AG04450 (cell line): ENCODE measurements around the gene MGAT1. TPM values are rescaled to one million over a fixed set of nuclear protein-coding genes. Genes with fewer than 3 reads are reported as not detected.
"Not testable (repeated sequence)": the region's sequence is repeated elsewhere in the genome, so short reads cannot be mapped to it uniquely, and the experiment has no call there.

ENCODE experiments used
- CTCF ChIA-PET: fragments of 300-600, 350-600 bp; formaldehyde crosslinking; extraction: SDS; loops from one replicate; lab custom pipeline; 2022; ENCODE audit warnings: antibody characterized with exemption, inconsistent platforms; lab: Charles Lee
- POLR2A ChIA-PET: fragments of 350-600 bp; formaldehyde crosslinking; extraction: SDS; loops from one replicate; lab custom pipeline; 2021; ENCODE audit warnings: antibody characterized with exemption, inconsistent platforms; lab: Yijun Ruan, JAX
- DNase-seq: peaks from one replicate; pipeline ENCODE4 v3.0.0-alpha.2; 2011; ENCODE audit warnings: low read depth, low spot score
- H3K27ac ChIP-seq: one replicate; pipeline ENCODE4 v1.5.1; 2012; ENCODE audit warnings: low read depth, low read length, control low read depth
- H3K27me3 ChIP-seq: one replicate; pipeline ENCODE4 v1.6.0; 2012; ENCODE audit warnings: low read length; ENCODE audit not compliant: control insufficient read depth, insufficient read depth
- H3K4me3 ChIP-seq: 2 replicates; pipeline ENCODE4 v1.5.1; 2011; ENCODE audit warnings: mild to moderate bottlenecking, low read depth, low read length, control low read depth
- H3K9me3 ChIP-seq: 2 replicates; pipeline ENCODE4 v1.5.1; 2012; ENCODE audit warnings: low read length; ENCODE audit not compliant: control insufficient read depth, insufficient read depth
- CTCF ChIP-seq: IDR thresholded peaks from 2 replicates; pipeline ENCODE4 v1.5.1; 2011; ENCODE audit warnings: low read depth, low read length, control low read depth, inconsistent platforms
- polyA plus RNA-seq: library from polyadenylated mRNA; depleted of rRNA; stranded (reverse); fragments of >200 nt; gene quantifications from 2 replicates; pipeline ENCODE4 v1.2.3, GENCODE V29; 2011

Gene MGAT1
- polyA plus RNA-seq, 1 experiment = 96.2 TPM

GRCh38 chr5:180783340-180784052 is 19.1 kb downstream of the MGAT1 start:
- Histone ChIP-seq H3K27ac (no peak overlapping the region), H3K9me3 (no peaks in the 10 kb centered on the region), H3K27me3 (no peaks in the 10 kb centered on the region), H3K4me3 (no peak overlapping the region)
- POLR2A ChIA-PET = interaction anchor here (0.7 kb wide), 1 partner anchor 27 kb away, joined by 3 read pairs; no protein-coding TSS in a partner anchor
- DNase-seq = no peak
- no peak for TF ChIP-seq CTCF
- CTCF ChIA-PET = interaction anchor here (0.6 to 3.2 kb wide), 5 partner anchors 11 to 85 kb away, joined by 4 to 15 read pairs (median 8); no protein-coding TSS in a partner anchor

GRCh38 chr5:180782748-180783147 is 19.9 kb downstream of the MGAT1 start:
- no peak for TF ChIP-seq CTCF
- ChIA-PET CTCF (interaction anchor here (0.6 to 3.2 kb wide), 4 partner anchors 8 to 86 kb away, joined by 3 to 15 read pairs (median 9); no protein-coding TSS in a partner anchor), POLR2A (no interaction called here)
- DNase-seq = no peak
- Histone ChIP-seq H3K27me3 (no peaks in the 10 kb centered on the region), H3K9me3 (no peaks in the 10 kb centered on the region), H3K4me3 (no peak overlapping the region), H3K27ac (no peak overlapping the region)

GRCh38 chr5:180781900-180782326 is 20.7 kb downstream of the MGAT1 start:
- H3K9me3 ChIP-seq, H3K4me3 ChIP-seq, H3K27me3 ChIP-seq, H3K27ac ChIP-seq, POLR2A ChIA-PET, DNase-seq: not testable (repeated sequence)
- CTCF ChIA-PET = interaction anchor here (1.0 to 1.3 kb wide), 2 partner anchors 8 to 87 kb away, joined by 3 to 4 read pairs; no protein-coding TSS in a partner anchor

- no peak for TF ChIP-seq CTCF
- POLR2A ChIA-PET = no interaction called here
- CTCF ChIA-PET = no interaction called here
These were observed 22.5 kb downstream of the MGAT1 start for GRCh38 chr5:180779985-180780610.

GRCh38 chr5:180777475-180777874 is 25.1 kb downstream of the MGAT1 start:
- ChIA-PET CTCF (no interaction called here), POLR2A (no interaction called here)
- Histone ChIP-seq H3K27me3 (no peaks in the 10 kb centered on the region), H3K4me3 (no peak overlapping the region), H3K27ac (no peak overlapping the region), H3K9me3 (no peaks in the 10 kb centered on the region)
- no peak for DNase-seq
- TF ChIP-seq CTCF = no peak

More at GRCh38 chr5:180779985-180780610, 22.5 kb downstream of the MGAT1 start:
- Histone ChIP-seq H3K9me3 (no peaks in the 10 kb centered on the region), H3K27ac (no peak overlapping the region), H3K27me3 (no peaks in the 10 kb centered on the region), H3K4me3 (no peak overlapping the region)
- DNase-seq = no peak
